ENCODE measurements around the gene ZFYVE9. TPM values are rescaled to one million over a fixed set of nuclear protein-coding genes. Genes with fewer than 3 reads are reported as not detected.
"Not testable (repeated sequence)": the region's sequence is repeated elsewhere in the genome, so short reads cannot be mapped to it uniquely, and the experiment has no call there.

The ZFYVE9 gene
- total and polyA plus RNA-seq, 11 donors, result 3.6 to 19.2 (median 16.7) TPM

DNA sequence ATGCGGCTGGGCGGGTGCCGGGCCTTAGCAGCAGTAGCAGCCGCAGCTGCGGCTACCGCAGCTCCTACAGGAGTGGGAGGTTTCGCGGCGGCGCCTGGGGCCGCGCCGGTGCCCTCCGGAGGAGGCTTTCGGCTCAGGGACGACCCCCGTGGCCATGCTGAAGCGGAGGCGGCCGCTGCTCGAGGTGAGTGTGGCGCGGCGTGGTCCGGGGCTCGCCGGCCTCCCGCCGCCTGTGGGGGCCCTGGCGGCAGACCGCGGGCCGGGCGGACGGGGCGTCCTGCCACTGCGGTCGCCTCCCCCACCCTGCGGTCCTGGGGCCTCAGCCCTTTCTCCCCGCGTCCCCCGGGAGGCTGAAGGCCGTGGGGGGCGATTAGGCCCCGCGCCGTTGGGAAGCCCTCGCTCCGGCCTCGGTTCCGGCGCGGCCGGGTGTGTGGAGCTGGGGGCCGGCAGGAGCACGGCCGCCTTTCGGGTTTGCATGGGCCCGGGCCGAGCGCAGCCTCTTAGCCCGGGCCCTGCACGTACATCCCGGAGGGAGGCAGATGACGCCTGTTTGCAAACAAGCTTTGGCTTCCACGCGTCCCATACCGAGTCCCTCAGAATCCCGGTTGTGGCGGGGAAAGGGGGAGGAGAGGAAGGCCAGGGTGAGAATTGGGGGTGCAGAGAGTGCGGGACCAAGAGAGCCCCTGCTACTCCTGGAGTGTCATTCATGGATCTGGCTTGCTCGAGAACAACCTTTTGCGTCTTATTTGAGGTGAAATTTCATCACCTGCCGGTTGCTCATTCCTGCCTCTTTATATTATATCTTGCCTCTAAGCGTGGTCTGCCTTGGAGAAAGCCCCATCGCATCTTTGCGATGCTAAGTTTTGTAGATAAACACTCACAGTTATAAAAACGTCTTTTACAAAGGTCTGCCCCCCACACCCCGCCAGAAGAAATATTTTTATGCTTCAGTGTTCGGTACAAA is 613 bp downstream of the ZFYVE9 start:
- ATAC-seq, result peak; percentile 35 to 83 (median 73)

DNA sequence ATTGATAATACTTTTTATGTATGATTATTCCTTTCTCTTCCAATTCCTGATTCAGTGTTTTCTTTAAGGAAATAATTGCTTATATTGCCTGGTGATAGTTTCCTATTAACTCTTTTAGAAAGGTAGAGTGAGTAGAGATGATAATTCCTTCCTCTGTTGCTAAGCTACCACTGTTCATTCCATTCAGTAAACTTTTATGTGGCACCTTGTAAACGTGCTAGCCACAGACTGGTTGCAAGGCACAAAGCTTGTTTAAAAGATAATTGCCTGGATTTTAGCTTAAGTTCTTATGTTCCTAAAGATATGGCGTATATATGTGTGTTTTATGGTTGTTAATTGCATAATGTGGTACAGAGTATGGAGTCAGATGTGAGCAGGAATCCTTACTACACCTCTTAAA is 3.2 kb downstream of the ZFYVE9 start:
- no peak overlapping the region for H3K27ac ChIP-seq
- ATAC-seq (no peak), DNase-seq (no peak)
- no peaks in the 10 kb centered on the region for H3K36me3 ChIP-seq
- H3K4me3 ChIP-seq, result no peak overlapping the region
- H3K9me3 ChIP-seq, result no peaks in the 10 kb centered on the region
- peaks cover 0 to 29% (median 14%) of the 10 kb centered on the region in 12 donors for H3K4me1 ChIP-seq
- WGBS, 4 donors, result 67 to 69% (median 68%) methylated on average over 2 of the region's 2 CpGs
- peaks cover 0 to 11% (median 0%) of the 10 kb centered on the region in 9 donors for H3K27me3 ChIP-seq
- no peak for TF ChIP-seq POLR2A (IDR thresholded peaks at IDR 0.05)
- TF ChIP-seq, protein P1, sequence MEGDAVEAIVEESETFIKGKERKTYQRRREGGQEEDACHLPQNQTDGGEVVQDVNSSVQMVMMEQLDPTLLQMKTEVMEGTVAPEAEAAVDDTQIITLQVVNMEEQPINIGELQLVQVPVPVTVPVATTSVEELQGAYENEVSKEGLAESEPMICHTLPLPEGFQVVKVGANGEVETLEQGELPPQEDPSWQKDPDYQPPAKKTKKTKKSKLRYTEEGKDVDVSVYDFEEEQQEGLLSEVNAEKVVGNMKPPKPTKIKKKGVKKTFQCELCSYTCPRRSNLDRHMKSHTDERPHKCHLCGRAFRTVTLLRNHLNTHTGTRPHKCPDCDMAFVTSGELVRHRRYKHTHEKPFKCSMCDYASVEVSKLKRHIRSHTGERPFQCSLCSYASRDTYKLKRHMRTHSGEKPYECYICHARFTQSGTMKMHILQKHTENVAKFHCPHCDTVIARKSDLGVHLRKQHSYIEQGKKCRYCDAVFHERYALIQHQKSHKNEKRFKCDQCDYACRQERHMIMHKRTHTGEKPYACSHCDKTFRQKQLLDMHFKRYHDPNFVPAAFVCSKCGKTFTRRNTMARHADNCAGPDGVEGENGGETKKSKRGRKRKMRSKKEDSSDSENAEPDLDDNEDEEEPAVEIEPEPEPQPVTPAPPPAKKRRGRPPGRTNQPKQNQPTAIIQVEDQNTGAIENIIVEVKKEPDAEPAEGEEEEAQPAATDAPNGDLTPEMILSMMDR (IDR thresholded peaks at IDR 0.05), result no peak
- intact Hi-C loops (cut with DNase I), result loop anchor here in 1 of 10 donors (10.0 kb wide), 1 partner anchor 220 kb away; the partner anchor contains the start of gene CC2D1B

More for the DNA sequence above, 613 bp downstream of the ZFYVE9 start:
- 1% methylated on average over 22 to 80 of the region's 80 CpGs for WGBS, 4 donors
- intact Hi-C loops (cut with DNase I), result loop anchor here in 9 of 10 donors (2.0 to 10.0 kb wide), 3 partner anchors 154 to 222 kb away; partner anchors contain the start of gene CC2D1B (in 1 of the 9)
- H3K4me3 ChIP-seq, result peak overlapping the region; percentile 48 to 99 (median 89)
- peaks cover 0 to 39% (median 14%) of the 10 kb centered on the region in 12 donors for H3K4me1 ChIP-seq
- no peaks in the 10 kb centered on the region for H3K9me3 ChIP-seq
- peak overlapping the region; percentile 87 to 98 (median 94) for H3K27ac ChIP-seq
- H3K36me3 ChIP-seq, result no peaks in the 10 kb centered on the region
- no peak for TF ChIP-seq POLR2A (IDR thresholded peaks at IDR 0.05)
- TF ChIP-seq, protein P1 (IDR thresholded peaks at IDR 0.05), result peak in 2 of 12 donors; percentile 1 to 44
- peak; percentile 28 to 72 (median 37) for DNase-seq
- peaks cover 0 to 11% (median 0%) of the 10 kb centered on the region in 9 donors for H3K27me3 ChIP-seq

DNA sequence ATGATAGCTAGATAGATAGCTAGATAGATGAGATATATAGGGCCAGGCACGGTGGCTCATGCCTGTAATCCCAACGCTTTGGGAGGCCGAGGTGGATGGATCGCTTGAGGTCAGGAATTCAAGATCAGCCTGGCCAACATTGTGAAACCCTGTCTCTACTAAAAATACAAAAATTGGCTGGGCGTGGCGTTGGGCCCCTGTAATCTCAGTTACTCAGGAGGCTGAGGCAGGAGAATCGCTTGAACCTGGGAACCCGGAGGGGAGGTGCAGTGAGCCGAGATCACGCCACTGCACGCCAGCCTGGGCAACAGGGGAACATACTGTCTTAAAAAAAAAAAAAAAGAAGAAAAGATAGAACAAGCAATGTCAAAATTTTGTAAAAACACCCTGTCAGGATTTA is 8.6 kb downstream of the ZFYVE9 start:
- H3K36me3 ChIP-seq; H3K27ac ChIP-seq; ATAC-seq; H3K9me3 ChIP-seq; intact Hi-C loops (cut with DNase I); H3K4me3 ChIP-seq; H3K27me3 ChIP-seq; DNase-seq: not testable (repeated sequence)
- 91 to 94% (median 93%) methylated on average over 11 of the region's 11 CpGs for WGBS, 4 donors
- H3K4me1 ChIP-seq, result peaks cover under 1 to 29% (median 12%) of the 10 kb centered on the region in 12 donors

DNA sequence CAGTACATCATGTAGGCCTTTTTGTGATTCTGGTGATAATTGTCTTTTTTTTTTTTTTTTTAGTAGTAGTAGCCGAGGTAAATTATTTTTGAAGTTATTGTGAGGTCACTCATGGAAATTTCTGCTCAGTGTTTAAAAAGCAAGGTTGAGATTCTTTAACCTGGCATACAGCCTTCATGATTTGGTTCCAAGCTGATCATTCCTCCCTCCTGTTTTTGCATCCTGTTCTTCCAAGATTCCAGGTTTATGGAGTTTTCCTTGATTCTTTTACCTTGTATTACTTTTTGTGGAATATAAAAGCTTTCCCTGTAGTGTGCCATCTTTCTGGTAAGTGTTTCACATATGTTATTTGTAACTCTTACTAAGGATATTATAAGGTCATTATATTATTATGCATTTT is 9.1 kb downstream of the ZFYVE9 start:
- no peaks in the 10 kb centered on the region for H3K9me3 ChIP-seq
- intact Hi-C loops (cut with DNase I), result no loop called here
- DNase-seq, result no peak
- H3K36me3 ChIP-seq, result no peaks in the 10 kb centered on the region
- TF ChIP-seq POLR2A (IDR thresholded peaks at IDR 0.05), result no peak
- TF ChIP-seq, protein P1 (IDR thresholded peaks at IDR 0.05), result no peak
- no peak for ATAC-seq
- H3K4me1 ChIP-seq, result peaks cover 0 to 29% (median 12%) of the 10 kb centered on the region in 12 donors
- H3K27me3 ChIP-seq, result no peaks in the 10 kb centered on the region
- no peak overlapping the region for H3K4me3 ChIP-seq
- no peak overlapping the region for H3K27ac ChIP-seq
- 50 to 69% (median 57%) methylated on average over 1 of the region's 1 CpG for WGBS, 4 donors
